PC-9 (cell line): ENCODE results near the gene ZBTB14. TPM values are rescaled to one million over a fixed set of nuclear protein-coding genes. Genes with fewer than 3 reads are reported as not detected.

ENCODE experiments used
- BruUV-seq: library from RNA; stranded (reverse); fragments of 400-500 nt; replicated peaks from 2 replicates; lab custom pipeline; 2021; lab: Mats Ljungman, UMichigan
- CTCF ChIA-PET: fragments of 300-600 bp; sonication (Branson Sonifier 250); formaldehyde crosslinking; loops from one replicate; lab custom pipeline; 2022; ENCODE audit warnings: antibody characterized with exemption; lab: Charles Lee
- POLR2A ChIA-PET: fragments of 300-600 bp; sonication (Branson Sonifier 250); formaldehyde crosslinking; loops from one replicate; lab custom pipeline; 2022; ENCODE audit warnings: antibody characterized with exemption; ENCODE audit not compliant: unreplicated experiment; lab: Charles Lee
- DNase-seq, 2 experiments: peaks; one replicate each; pipeline versions ENCODE4 v3.0.0 to v3.0.0-alpha.2; 2015 to 2022; ENCODE audit warnings: mixed read lengths in 1 of 2
- H2AFZ ChIP-seq: fragments of 200-600 bp; sonication (generic); 2 replicates; pipeline ENCODE4 v1.8.1; 2017; ENCODE audit warnings: antibody characterized with exemption
- H3F3A ChIP-seq: fragments of 200-600 bp; sonication (generic); 2 replicates; pipeline ENCODE4 v1.8.1; 2017; ENCODE audit warnings: antibody characterized with exemption, mild to moderate bottlenecking, low read depth; ENCODE audit not compliant: insufficient read depth
- H3K27ac ChIP-seq: fragments of 200-600 bp; sonication (generic); 2 replicates; pipeline ENCODE4 v1.6.1; 2016; ENCODE audit warnings: mixed run types
- H3K27me3 ChIP-seq: fragments of 200-600 bp; sonication (generic); 2 replicates; pipeline ENCODE4 v1.6.1; 2016; ENCODE audit warnings: low read depth, mixed run types; ENCODE audit not compliant: insufficient read depth
- H3K36me3 ChIP-seq: fragments of 200-600 bp; sonication (generic); 2 replicates; pipeline ENCODE4 v1.6.1; 2016; ENCODE audit warnings: low read depth, mixed run types
- H3K4me1 ChIP-seq: fragments of 200-600 bp; sonication (generic); replicated peaks from 2 replicates; pipeline ENCODE4 v1.6.1; 2016; ENCODE audit warnings: mixed run types; ENCODE audit not compliant: insufficient read depth
- H3K4me2 ChIP-seq: fragments of 200-600 bp; sonication (generic); 2 replicates; pipeline ENCODE4 v1.6.1; 2017; ENCODE audit warnings: mixed run types
- H3K4me3 ChIP-seq: fragments of 200-600 bp; sonication (generic); 2 replicates; pipeline ENCODE4 v1.6.1; 2016; ENCODE audit warnings: mixed run types
- H3K79me2 ChIP-seq: fragments of 200-600 bp; sonication (generic); 2 replicates; pipeline ENCODE4 v1.6.1; 2017; ENCODE audit warnings: low read depth, mixed run types
- H3K9me2 ChIP-seq: fragments of 200-600 bp; sonication (generic); 2 replicates; pipeline ENCODE4 v1.8.1; 2017; ENCODE audit warnings: mild to moderate bottlenecking; ENCODE audit not compliant: insufficient read depth
- H3K9me3 ChIP-seq: fragments of 200-600 bp; sonication (generic); 2 replicates; pipeline ENCODE4 v1.8.1; 2016; ENCODE audit warnings: low read depth; ENCODE audit not compliant: insufficient read depth
- H4K20me1 ChIP-seq: fragments of 200-600 bp; sonication (generic); 2 replicates; pipeline ENCODE4 v1.8.1; 2017; ENCODE audit not compliant: insufficient read depth
- CTCF ChIP-seq: fragments of 200-600 bp; sonication (generic); conservative IDR thresholded peaks from 2 replicates; pipeline ENCODE4 v1.6.1; 2017; ENCODE audit warnings: mixed run types, antibody characterized with exemption, mild to moderate bottlenecking, moderate library complexity
- EZH2 ChIP-seq: fragments of 200-600 bp; sonication (generic); IDR thresholded peaks from 2 replicates; pipeline ENCODE4 v1.8.0; 2017; ENCODE audit warnings: antibody characterized with exemption, low read depth
- intact Hi-C: fragments of 100-400 bp; cut with micrococcal nuclease; formaldehyde crosslinking; loops from one replicate; pipeline ENCODE4 v1.10.0; 2022; ENCODE audit not compliant: unreplicated experiment
- total RNA-seq: library from RNA; stranded (reverse); gene quantifications from 2 replicates; pipeline ENCODE4 v1.2.3, GENCODE V29; 2021

ZBTB14 gene
- total RNA-seq, 1 experiment from 2014 or later = 15.7 TPM

- Histone ChIP-seq H3K36me3 (no peaks in the 10 kb centered on the region), H3K79me2 (no peaks in the 10 kb centered on the region), H3K4me2 (no peak overlapping the region), H3K9me3 (no peaks in the 10 kb centered on the region), H2AFZ (no peak overlapping the region), H3K27me3 (peaks cover 13% of the 10 kb centered on the region; the same call in 1 of the 2 replicates), H3K9me2 (no peaks in the 10 kb centered on the region), H4K20me1 (no peaks in the 10 kb centered on the region), H3K4me1 (no peaks in the 10 kb centered on the region), H3K4me3 (no peak overlapping the region), H3F3A (no peaks in the 10 kb centered on the region), H3K27ac (no peak overlapping the region)
- no peak for TF ChIP-seq EZH2
- TF ChIP-seq CTCF = no peak
- CTCF ChIA-PET = no interaction called here
- DNase-seq = no peak
- intact Hi-C loops = no loop called here
- no TSS peak for BruUV-seq
- POLR2A ChIA-PET = no interaction called here
Observed at GRCh38 chr18:5334456-5335075, 39.0 kb upstream of the ZBTB14 start.

DNA sequence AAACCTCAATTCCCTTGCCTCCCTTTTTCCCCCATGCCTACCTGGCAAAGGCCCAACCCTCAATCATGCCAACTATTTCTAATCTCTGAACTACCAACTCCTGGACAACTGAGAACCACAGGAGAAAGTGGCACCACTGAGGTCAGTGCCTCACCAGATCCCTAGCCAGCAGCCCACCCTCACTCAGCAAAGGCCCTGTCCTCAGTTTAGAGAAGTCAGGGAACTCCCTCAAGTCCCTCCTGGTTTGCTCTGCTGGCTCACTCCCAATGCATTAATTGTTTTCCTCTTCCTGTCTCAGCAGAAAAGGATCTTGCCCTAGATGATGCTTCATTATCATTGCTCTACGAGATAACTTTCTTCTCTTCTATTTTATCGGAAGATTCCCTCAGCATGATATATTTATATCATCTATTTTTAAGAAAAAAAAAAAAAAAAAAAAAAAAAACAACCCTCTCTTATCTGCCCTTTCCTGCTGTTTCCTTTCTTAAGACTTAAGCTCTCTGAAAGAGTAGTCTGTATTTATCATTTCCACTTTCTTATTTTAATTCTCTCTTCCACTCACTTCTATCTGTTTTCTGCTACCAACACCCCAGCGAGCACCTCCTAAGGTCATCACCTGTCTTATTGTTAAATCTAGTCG is 22.7 kb upstream of the ZBTB14 start:
- Histone ChIP-seq H3K9me2 (no peaks in the 10 kb centered on the region), H3K4me3 (no peak overlapping the region), H3K4me2 (no peak overlapping the region), H4K20me1 (no peaks in the 10 kb centered on the region), H3K79me2 (no peaks in the 10 kb centered on the region), H3K4me1 (no peaks in the 10 kb centered on the region), H2AFZ (no peak overlapping the region), H3K27me3 (peaks cover 13% of the 10 kb centered on the region; the same call in 1 of the 2 replicates), H3K9me3 (no peaks in the 10 kb centered on the region), H3F3A (no peaks in the 10 kb centered on the region), H3K36me3 (no peaks in the 10 kb centered on the region), H3K27ac (no peak overlapping the region)
- no TSS peak for BruUV-seq
- POLR2A ChIA-PET = no interaction called here
- no peak for DNase-seq
- intact Hi-C loops = no loop called here
- TF ChIP-seq EZH2 (no peak), CTCF (no peak)
- CTCF ChIA-PET = no interaction called here

DNA sequence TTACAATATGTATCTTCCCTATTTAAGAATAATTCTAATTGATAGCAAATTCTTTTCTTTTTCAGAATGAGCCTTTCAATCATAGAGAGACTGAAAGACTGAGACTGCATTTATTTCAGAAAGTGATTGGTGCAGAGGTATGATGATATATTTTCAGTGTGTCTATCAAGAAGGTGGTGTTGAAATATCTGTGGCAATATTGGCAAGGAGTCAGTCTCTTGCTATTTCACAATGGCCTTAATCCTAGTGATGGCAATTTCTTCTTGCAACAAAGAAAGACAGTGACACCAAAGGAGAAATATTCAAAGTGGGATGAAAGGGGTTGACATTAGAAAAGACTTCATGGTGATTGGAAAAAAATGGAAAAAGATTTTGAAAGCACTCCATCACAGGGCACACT is 21.7 kb upstream of the ZBTB14 start:
- Histone ChIP-seq H3K4me3 (no peak overlapping the region), H3K9me2 (no peaks in the 10 kb centered on the region), H3K79me2 (no peaks in the 10 kb centered on the region), H3F3A (no peaks in the 10 kb centered on the region), H4K20me1 (no peaks in the 10 kb centered on the region), H3K36me3 (no peaks in the 10 kb centered on the region), H3K9me3 (no peaks in the 10 kb centered on the region), H3K4me2 (no peak overlapping the region), H3K27ac (no peak overlapping the region), H2AFZ (no peak overlapping the region), H3K4me1 (no peaks in the 10 kb centered on the region), H3K27me3 (peaks cover 13% of the 10 kb centered on the region; the same call in 1 of the 2 replicates)
- ChIA-PET POLR2A (no interaction called here), CTCF (no interaction called here)
- no TSS peak for BruUV-seq
- TF ChIP-seq CTCF (no peak), EZH2 (no peak)
- no peak for DNase-seq
- intact Hi-C loops = no loop called here
